ENCODE measurements around the gene MTMR12.

DNA sequence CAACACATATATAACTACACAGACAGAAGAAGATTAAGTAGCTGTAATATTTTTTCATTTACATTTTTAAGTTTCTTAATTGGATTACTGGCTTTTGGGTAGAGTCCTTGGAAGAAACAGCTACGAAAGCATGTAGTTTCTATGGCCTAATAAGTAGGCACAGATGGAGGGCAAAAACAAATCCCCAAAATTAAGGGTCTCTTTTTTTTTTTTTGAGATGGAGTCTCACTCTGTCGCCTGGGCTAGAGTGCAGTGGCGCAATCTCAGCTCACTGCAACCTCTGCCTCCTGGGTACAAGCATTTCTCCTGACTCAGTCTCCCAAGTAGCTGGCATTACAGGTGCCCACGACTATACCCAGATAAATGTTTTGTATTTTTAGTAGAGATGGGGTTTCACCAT is 27.1 kb upstream of the MTMR12 start:
- TF ChIP-seq MXD1 (CRISPR knock-in tag; IDR thresholded peaks at IDR 0.05) (no peak), HDAC2 (CRISPR knock-in tag; IDR thresholded peaks at IDR 0.05) (no peak), ZNF121 (CRISPR knock-in tag; IDR thresholded peaks at IDR 0.05) (no peak), CTCF (CRISPR knock-in tag; IDR thresholded peaks at IDR 0.05) (no peak), TCF7L2 (IDR thresholded peaks at IDR 0.05; ENCODE audit: low read depth, low read length) (no peak), NCOR1 (IDR thresholded peaks at IDR 0.05; ENCODE audit: borderline replicate concordance, low read length) (no peak), DPF2 (CRISPR knock-in tag; IDR thresholded peaks at IDR 0.05; ENCODE audit: borderline replicate concordance, low read depth) (no peak), MTA1 (CRISPR knock-in tag; IDR thresholded peaks at IDR 0.05; ENCODE audit: borderline replicate concordance) (no peak), SMAD9 (CRISPR knock-in tag; IDR thresholded peaks at IDR 0.05) (no peak), NFYB (CRISPR knock-in tag; IDR thresholded peaks at IDR 0.05) (no peak), POLR2A (IDR thresholded peaks at IDR 0.05; ENCODE audit: insufficient read depth in 1 of 2, low read depth in 2 of 2, low read length in 2 of 2) (no peak)
- TF ChIP-seq, protein P1, sequence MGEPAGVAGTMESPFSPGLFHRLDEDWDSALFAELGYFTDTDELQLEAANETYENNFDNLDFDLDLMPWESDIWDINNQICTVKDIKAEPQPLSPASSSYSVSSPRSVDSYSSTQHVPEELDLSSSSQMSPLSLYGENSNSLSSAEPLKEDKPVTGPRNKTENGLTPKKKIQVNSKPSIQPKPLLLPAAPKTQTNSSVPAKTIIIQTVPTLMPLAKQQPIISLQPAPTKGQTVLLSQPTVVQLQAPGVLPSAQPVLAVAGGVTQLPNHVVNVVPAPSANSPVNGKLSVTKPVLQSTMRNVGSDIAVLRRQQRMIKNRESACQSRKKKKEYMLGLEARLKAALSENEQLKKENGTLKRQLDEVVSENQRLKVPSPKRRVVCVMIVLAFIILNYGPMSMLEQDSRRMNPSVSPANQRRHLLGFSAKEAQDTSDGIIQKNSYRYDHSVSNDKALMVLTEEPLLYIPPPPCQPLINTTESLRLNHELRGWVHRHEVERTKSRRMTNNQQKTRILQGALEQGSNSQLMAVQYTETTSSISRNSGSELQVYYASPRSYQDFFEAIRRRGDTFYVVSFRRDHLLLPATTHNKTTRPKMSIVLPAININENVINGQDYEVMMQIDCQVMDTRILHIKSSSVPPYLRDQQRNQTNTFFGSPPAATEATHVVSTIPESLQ (CRISPR knock-in tag; conservative IDR thresholded peaks at IDR 0.05), result no peak

Data from HepG2 (cell line).